NCI-H748 (cell line): ENCODE data around the gene CAND2.

Experiments used
- DNase-seq: peaks from one replicate; lab custom pipeline; 2025; ENCODE audit not compliant: unreplicated experiment; lab: John Stamatoyannopoulos, UW

The CAND2 gene

DNA sequence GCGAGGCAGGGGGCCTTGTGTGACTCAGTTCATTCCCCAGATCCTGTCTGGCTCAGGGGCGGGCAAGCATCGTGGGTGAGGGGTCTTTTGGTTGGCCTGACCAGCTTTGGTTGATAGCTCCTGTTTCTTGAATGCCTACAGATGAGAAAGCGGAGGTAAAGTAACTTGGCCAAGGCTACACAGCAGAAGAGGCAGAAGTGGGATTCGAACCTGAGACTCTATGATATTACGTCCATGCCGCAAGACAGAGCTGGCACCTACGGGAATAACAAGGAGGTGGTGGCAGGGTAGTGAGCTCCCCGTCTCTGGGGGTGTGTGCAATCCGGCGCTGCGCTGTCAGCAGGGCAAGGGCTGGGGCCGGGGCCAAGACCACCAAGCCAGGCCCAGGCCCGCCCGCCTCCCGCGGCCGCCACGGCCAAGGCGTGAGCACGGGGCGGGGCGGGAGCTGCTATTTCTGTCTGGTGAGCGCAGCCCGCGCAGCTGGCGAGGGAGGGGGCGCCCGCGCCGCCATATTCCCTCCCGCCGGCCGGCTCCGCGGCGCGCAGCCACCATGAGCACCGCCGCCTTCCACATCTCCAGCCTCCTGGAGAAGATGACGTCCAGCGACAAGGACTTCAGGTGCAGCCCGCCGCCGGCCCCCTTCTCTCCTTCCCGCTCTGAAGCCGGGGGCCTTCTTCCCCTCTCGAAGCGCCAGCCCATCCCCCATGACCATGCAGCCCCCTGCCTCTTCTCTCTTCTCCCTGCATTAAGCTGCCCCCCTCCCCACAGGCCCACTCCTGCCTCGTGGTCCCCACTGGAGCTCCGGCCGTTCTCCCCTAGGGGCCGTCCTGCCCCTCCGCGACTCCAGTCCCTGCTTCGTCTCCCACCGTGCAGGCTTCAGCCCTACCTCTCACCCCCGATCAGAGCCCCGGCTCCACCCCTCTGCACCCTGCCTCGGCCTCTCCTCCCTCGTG lies at the start of gene CAND2:
TSS of gene CAND2 (plus strand) at position 510 of the 953 bp plus-strand sequence. CDS start at position 551, 41 bp downstream.
- DNase-seq = peak; percentile 68

- DNase-seq = no peak
Measured at GRCh38 chr3:12748477-12748876, 48.0 kb upstream of the CAND2 start.

GRCh38 chr3:12750223-12750622 lies 46.3 kb upstream of the CAND2 start:
- DNase-seq = no peak

GRCh38 chr3:12750658-12751071 lies 45.8 kb upstream of the CAND2 start:
- DNase-seq = no peak

- no peak for DNase-seq
Measured at GRCh38 chr3:12751571-12751970, 44.9 kb upstream of the CAND2 start.

GRCh38 chr3:12752102-12752501 lies 44.4 kb upstream of the CAND2 start:
- DNase-seq = no peak

DNA sequence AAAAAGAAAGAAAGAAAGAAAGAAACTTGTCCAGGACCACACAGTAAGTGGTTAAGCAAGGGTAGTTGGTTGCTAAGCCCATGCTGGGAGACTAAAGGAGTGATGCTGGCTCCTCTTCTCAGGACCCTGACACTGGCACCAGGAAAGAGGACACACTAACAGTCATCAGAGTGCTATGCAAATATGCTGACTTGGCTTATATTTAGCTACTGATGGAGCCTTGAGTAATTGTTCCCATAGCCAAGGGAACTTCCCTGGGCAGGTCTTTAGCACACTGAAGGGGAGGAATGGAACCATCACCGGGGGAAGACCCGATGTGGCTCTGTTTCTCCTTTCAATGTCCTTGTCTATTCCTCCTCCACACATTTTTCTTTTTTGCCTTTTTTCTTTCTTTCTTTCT lies 43.7 kb upstream of the CAND2 start:
- DNase-seq = no peak

GRCh38 chr3:12753275-12754028 lies 43.0 kb upstream of the CAND2 start:
- no peak for DNase-seq

- no peak for DNase-seq
Measured at GRCh38 chr3:12754313-12754712, 42.2 kb upstream of the CAND2 start.

DNA sequence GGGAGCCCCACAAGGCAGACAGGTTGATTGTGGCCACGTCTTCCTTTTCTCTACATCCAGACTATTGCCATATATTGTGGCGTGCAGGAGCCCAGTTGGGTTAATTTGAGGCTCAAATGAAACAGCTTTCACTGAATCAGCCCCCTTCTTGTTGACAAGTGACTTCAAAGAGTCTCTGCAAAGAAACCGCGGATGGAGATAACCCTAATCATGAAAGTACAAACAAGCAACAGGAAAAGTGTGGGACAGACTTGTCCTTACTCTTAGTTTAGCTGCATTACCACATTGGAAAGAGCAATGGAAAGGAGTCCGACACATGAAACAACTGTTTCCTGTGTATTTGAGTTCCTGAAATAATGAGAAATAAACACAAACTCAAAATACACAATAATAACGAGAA lies 40.7 kb upstream of the CAND2 start:
- no peak for DNase-seq

- no peak for DNase-seq
Measured at GRCh38 chr3:12756175-12756574, 40.3 kb upstream of the CAND2 start.

GRCh38 chr3:12756635-12757034 lies 39.8 kb upstream of the CAND2 start:
- DNase-seq = no peak

GRCh38 chr3:12758025-12758781 lies 38.3 kb upstream of the CAND2 start:
- no peak for DNase-seq

- no peak for DNase-seq
Measured at GRCh38 chr3:12759097-12759679, 37.3 kb upstream of the CAND2 start, which contains the start of gene TMEM40. TSS of gene TMEM40 (minus strand) at chr3:12759259. CDS start at chr3:12749832, 9,427 bp downstream.

DNA sequence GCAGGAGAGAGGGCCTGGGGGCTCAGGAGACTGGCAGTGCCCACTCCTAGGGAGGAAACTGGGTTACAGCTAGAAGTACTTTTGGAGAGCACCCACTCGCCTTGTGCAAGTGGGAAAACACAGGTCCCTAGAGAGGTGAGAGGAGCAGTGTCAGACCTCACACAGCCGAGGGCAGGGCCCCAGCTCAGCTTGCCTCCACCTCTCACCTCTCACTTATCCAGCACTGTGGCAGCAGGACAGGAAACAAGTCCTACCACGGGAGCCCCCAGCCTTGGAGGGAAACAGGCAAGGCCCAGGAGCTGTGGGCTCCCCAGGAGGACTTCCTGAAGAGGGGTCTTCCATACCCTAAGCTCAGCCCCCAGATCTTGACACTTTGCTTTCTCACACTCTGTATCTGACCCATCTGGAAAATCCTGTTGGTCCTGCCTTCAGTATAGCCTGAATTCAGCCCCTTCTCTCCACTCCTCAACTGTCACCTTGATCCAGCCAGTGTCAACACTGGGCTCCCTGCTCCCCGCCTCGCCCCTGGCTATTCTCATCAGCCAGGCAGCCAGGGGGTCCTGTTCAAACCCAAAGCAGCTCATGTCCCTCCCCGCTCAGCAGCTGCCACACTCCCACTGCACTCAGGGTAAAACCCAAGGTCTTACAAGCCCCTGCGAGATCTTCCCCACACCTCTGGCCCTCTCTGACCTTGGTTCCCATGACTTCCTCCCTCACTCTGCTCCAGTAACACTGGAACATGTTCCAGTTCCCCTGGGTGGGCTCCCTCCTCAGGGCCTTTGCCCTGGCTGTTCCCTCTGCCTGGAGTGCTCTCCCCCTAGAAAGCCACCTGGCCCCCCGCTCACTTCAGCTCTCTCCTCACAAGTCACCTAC lies 36.6 kb upstream of the CAND2 start:
- DNase-seq = no peak

DNA sequence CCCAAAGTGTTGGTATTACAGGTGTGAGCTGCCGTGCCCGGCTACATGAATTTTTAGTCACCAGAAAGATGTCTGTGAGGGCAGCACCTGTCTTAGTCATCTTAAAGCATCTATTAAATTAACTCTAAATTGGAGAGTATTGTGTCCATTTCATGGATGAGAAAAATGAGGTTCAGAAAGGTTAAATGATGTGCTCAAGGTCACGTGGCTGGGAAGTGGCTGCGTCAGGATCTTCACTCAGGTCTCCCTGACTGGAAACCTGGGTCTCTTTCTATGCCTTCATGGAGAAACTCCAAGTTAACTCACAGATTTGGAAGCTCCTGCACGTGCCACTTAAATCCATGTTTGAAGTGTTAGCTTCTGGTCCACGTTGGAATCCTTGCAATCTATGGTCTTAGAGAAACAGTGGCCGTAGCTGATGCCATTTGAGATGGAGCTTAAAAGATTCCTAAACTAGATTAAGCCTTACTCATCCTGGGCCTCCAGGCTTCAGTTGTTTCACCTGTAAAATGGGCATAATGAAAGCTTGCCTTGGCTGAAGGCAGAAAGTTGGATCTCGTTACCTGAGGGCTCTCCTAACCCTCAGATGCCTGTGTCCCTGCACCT lies 32.2 kb upstream of the CAND2 start:
- DNase-seq = no peak

DNA sequence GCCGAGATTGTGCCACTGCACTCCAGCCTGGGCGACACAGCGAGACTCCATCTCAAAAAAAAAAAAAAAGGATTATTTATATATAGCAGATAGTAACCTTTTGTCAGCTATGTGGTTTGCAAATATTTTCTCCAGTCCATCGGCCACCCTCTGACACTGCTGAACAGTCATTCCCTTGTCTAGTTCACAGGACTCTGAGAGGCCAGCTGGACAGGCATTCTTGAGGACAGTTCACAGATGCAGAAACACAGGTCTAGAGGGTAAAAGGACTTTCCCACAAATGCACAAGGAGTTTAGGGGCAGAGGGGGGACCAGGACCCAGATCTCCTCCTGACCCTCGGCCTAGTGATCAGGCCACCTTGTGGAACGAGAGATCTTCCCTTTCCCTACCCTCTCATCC lies 29.9 kb upstream of the CAND2 start:
- DNase-seq = no peak

- DNase-seq = no peak
Measured at GRCh38 chr3:12768579-12769527, 27.6 kb upstream of the CAND2 start.
